ENCODE measurements around the gene CCSER1.
"Not testable (repeated sequence)": the region's sequence is repeated elsewhere in the genome, so short reads cannot be mapped to it uniquely, and the experiment has no call there.

CCSER1 gene

GRCh38 chr4:91257721-91258120 lies 1130.5 kb downstream of the CCSER1 start:
- no peaks in the 10 kb centered on the region for H3F3A ChIP-seq (ENCODE audit: insufficient read depth)
- H3K36me3 ChIP-seq (ENCODE audit: low read length), result no peaks in the 10 kb centered on the region
- H3K9me3 ChIP-seq (ENCODE audit: insufficient read depth, low read length), result no peaks in the 10 kb centered on the region
- H3K27ac ChIP-seq (ENCODE audit: low read depth, low read length), result no peak overlapping the region
- H3K27me3 ChIP-seq (ENCODE audit: low read length), result no peaks in the 10 kb centered on the region
- no peaks in the 10 kb centered on the region for H3K79me2 ChIP-seq (ENCODE audit: insufficient read depth, low read length)
- no peak overlapping the region for H2AFZ ChIP-seq (ENCODE audit: low read depth, low read length, severe bottlenecking)
- H3K9me2 ChIP-seq (replicated peaks; ENCODE audit: insufficient read depth, low read length), result no peaks in the 10 kb centered on the region
- H4K20me1 ChIP-seq (ENCODE audit: low read depth, low read length), result no peaks in the 10 kb centered on the region
- H3K4me3 ChIP-seq (ENCODE audit: insufficient read depth, low read length, poor library complexity, severe bottlenecking), result no peak overlapping the region
- no peak overlapping the region for H3K4me2 ChIP-seq (ENCODE audit: low read depth, low read length, poor library complexity, severe bottlenecking)
- H3K9ac ChIP-seq (ENCODE audit: low read length), result no peak overlapping the region
- TF ChIP-seq EZH2phosphoT487 (conservative IDR thresholded peaks at IDR 0.05; ENCODE audit: low read length), result no peak
- TF ChIP-seq CTCF (IDR thresholded peaks at IDR 0.05; ENCODE audit: insufficient read depth, low read length, poor library complexity, severe bottlenecking), result no peak

- H3K36me3 ChIP-seq (ENCODE audit: low read length), result no peaks in the 10 kb centered on the region
- no peak overlapping the region for H3K4me2 ChIP-seq (ENCODE audit: low read depth, low read length, poor library complexity, severe bottlenecking)
- H3K27ac ChIP-seq (ENCODE audit: low read depth, low read length), result no peak overlapping the region
- H3K79me2 ChIP-seq (ENCODE audit: insufficient read depth, low read length), result no peaks in the 10 kb centered on the region
- no peaks in the 10 kb centered on the region for H3F3A ChIP-seq (ENCODE audit: insufficient read depth)
- no peak overlapping the region for H3K4me3 ChIP-seq (ENCODE audit: insufficient read depth, low read length, poor library complexity, severe bottlenecking)
- H3K9ac ChIP-seq (ENCODE audit: low read length), result no peak overlapping the region
- no peaks in the 10 kb centered on the region for H4K20me1 ChIP-seq (ENCODE audit: low read depth, low read length)
- H2AFZ ChIP-seq (ENCODE audit: low read depth, low read length, severe bottlenecking), result no peak overlapping the region
- H3K27me3 ChIP-seq (ENCODE audit: low read length), result no peaks in the 10 kb centered on the region
- H3K9me3 ChIP-seq (ENCODE audit: insufficient read depth, low read length), result no peaks in the 10 kb centered on the region
- H3K9me2 ChIP-seq (replicated peaks; ENCODE audit: insufficient read depth, low read length), result no peaks in the 10 kb centered on the region
- TF ChIP-seq CTCF (IDR thresholded peaks at IDR 0.05; ENCODE audit: insufficient read depth, low read length, poor library complexity, severe bottlenecking), result no peak
Observed at GRCh38 chr4:91258326-91258725, 1131.1 kb downstream of the CCSER1 start.

- H3K36me3 ChIP-seq (ENCODE audit: low read length), result no peaks in the 10 kb centered on the region
- no peak overlapping the region for H3K4me2 ChIP-seq (ENCODE audit: low read depth, low read length, poor library complexity, severe bottlenecking)
- H3K9me2 ChIP-seq (replicated peaks; ENCODE audit: insufficient read depth, low read length), result no peaks in the 10 kb centered on the region
- H3K27ac ChIP-seq (ENCODE audit: low read depth, low read length), result no peak overlapping the region
- no peaks in the 10 kb centered on the region for H4K20me1 ChIP-seq (ENCODE audit: low read depth, low read length)
- no peak for TF ChIP-seq EZH2phosphoT487 (conservative IDR thresholded peaks at IDR 0.05; ENCODE audit: low read length)
- TF ChIP-seq CTCF (IDR thresholded peaks at IDR 0.05; ENCODE audit: insufficient read depth, low read length, poor library complexity, severe bottlenecking), result no peak
- H3F3A ChIP-seq (ENCODE audit: insufficient read depth), result no peaks in the 10 kb centered on the region
- H3K9ac ChIP-seq (ENCODE audit: low read length), result no peak overlapping the region
- H3K79me2 ChIP-seq (ENCODE audit: insufficient read depth, low read length), result no peaks in the 10 kb centered on the region
- no peak overlapping the region for H3K4me3 ChIP-seq (ENCODE audit: insufficient read depth, low read length, poor library complexity, severe bottlenecking)
- H2AFZ ChIP-seq (ENCODE audit: low read depth, low read length, severe bottlenecking), result no peak overlapping the region
- no peaks in the 10 kb centered on the region for H3K27me3 ChIP-seq (ENCODE audit: low read length)
- H3K9me3 ChIP-seq (ENCODE audit: insufficient read depth, low read length), result no peaks in the 10 kb centered on the region
Observed at GRCh38 chr4:91267543-91267942, 1140.3 kb downstream of the CCSER1 start.

GRCh38 chr4:91268481-91268880 lies 1141.3 kb downstream of the CCSER1 start:
- not testable (repeated sequence) for H3K4me2 ChIP-seq (ENCODE audit: low read depth, low read length, poor library complexity, severe bottlenecking); H4K20me1 ChIP-seq (ENCODE audit: low read depth, low read length); H3K27me3 ChIP-seq (ENCODE audit: low read length); H3K36me3 ChIP-seq (ENCODE audit: low read length); H3K9me3 ChIP-seq (ENCODE audit: insufficient read depth, low read length); H3K27ac ChIP-seq (ENCODE audit: low read depth, low read length); H3K9ac ChIP-seq (ENCODE audit: low read length); H3K9me2 ChIP-seq (replicated peaks; ENCODE audit: insufficient read depth, low read length); H3K79me2 ChIP-seq (ENCODE audit: insufficient read depth, low read length); H2AFZ ChIP-seq (ENCODE audit: low read depth, low read length, severe bottlenecking); H3F3A ChIP-seq (ENCODE audit: insufficient read depth); H3K4me3 ChIP-seq (ENCODE audit: insufficient read depth, low read length, poor library complexity, severe bottlenecking)

All from SU-DHL-6 (cell line).